Neural progenitor cell (in vitro differentiated cells): Measurements from ENCODE around the gene PRDM16.

Source experiments
- EZH2 ChIP-seq: fragments of 200-600 bp; sonication (generic); IDR thresholded peaks from 2 replicates; pipeline ENCODE4 v1.6.1; 2017; ENCODE audit warnings: antibody characterized with exemption, mild to moderate bottlenecking, moderate library complexity
- EZH2phosphoT487 ChIP-seq: fragments of 200-600 bp; sonication (generic); IDR thresholded peaks from 2 replicates; pipeline ENCODE4 v1.6.1; 2017; ENCODE audit warnings: antibody characterized with exemption
- TF ChIP-seq, protein P1 (sequence below): fragments of 200-600 bp; sonication (generic); IDR thresholded peaks from 2 replicates; pipeline ENCODE4 v1.5.1; 2017; ENCODE audit warnings: antibody characterized with exemption, mild to moderate bottlenecking

DNA sequence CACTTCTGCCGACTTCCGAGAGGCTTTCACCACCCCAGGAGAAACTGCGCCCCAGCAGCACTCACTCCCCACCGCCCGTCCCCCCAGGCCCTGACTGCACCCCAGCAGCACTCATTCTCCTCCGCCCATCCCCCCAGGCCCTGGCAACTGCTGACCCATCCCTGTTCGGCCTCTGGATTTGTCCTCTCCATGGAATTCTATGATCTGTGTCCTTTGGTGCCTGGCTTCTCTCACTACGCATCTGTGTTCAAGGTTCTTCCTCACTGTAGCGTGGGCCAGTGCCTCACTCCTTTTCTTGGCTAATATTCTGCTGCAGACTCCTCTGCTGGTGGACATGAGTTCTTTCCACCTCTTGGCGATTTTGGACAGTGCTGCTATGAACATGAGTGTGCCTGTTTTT is 263.7 kb downstream of the PRDM16 start:
- TF ChIP-seq, protein P1, sequence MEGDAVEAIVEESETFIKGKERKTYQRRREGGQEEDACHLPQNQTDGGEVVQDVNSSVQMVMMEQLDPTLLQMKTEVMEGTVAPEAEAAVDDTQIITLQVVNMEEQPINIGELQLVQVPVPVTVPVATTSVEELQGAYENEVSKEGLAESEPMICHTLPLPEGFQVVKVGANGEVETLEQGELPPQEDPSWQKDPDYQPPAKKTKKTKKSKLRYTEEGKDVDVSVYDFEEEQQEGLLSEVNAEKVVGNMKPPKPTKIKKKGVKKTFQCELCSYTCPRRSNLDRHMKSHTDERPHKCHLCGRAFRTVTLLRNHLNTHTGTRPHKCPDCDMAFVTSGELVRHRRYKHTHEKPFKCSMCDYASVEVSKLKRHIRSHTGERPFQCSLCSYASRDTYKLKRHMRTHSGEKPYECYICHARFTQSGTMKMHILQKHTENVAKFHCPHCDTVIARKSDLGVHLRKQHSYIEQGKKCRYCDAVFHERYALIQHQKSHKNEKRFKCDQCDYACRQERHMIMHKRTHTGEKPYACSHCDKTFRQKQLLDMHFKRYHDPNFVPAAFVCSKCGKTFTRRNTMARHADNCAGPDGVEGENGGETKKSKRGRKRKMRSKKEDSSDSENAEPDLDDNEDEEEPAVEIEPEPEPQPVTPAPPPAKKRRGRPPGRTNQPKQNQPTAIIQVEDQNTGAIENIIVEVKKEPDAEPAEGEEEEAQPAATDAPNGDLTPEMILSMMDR = no peak
- TF ChIP-seq EZH2phosphoT487 (no peak), EZH2 (no peak)
